GM23338 (cell line): ENCODE data around the gene LENEP. TPM values are rescaled to one million over a fixed set of nuclear protein-coding genes. Genes with fewer than 3 reads are reported as not detected.

ENCODE experiments used
- ATAC-seq: fragments of 200-7000 bp; cut with Tn5 transposase; 3 replicates; pipeline ENCODE4 v1.9.1; 2020
- DNase-seq: peaks from one replicate; pipeline ENCODE4 v3.0.0-alpha.2; 2015; ENCODE audit warnings: low spot score
- H2AFZ ChIP-seq: fragments of 200-600 bp; sonication (generic); 2 replicates; pipeline ENCODE4 v1.8.0; 2016; ENCODE audit warnings: antibody characterized with exemption, mild to moderate bottlenecking, moderate library complexity
- H3F3A ChIP-seq: fragments of 200-600 bp; sonication (generic); replicated peaks from 2 replicates; pipeline ENCODE4 v1.8.0; 2017; ENCODE audit warnings: antibody characterized with exemption, mixed run types, low read depth
- H3K27ac ChIP-seq: fragments of 200-600 bp; sonication (generic); 2 replicates; pipeline ENCODE4 v1.6.1; 2016; ENCODE audit warnings: low read depth
- H3K27me3 ChIP-seq: fragments of 200-600 bp; sonication (generic); 2 replicates; pipeline ENCODE4 v1.8.0; 2016; ENCODE audit warnings: mild to moderate bottlenecking, mixed run types, moderate library complexity; ENCODE audit not compliant: insufficient read depth
- H3K36me3 ChIP-seq: fragments of 200-600 bp; sonication (generic); 2 replicates; pipeline ENCODE4 v1.8.0; 2016; ENCODE audit warnings: mild to moderate bottlenecking; ENCODE audit not compliant: insufficient read depth
- H3K4me1 ChIP-seq: fragments of 200-600 bp; sonication (generic); 2 replicates; pipeline ENCODE4 v1.8.0; 2016; ENCODE audit warnings: mild to moderate bottlenecking, moderate library complexity; ENCODE audit not compliant: insufficient read depth
- H3K4me2 ChIP-seq: fragments of 200-600 bp; sonication (generic); 2 replicates; pipeline ENCODE4 v1.7.1; 2017; ENCODE audit warnings: mixed run types
- H3K4me3 ChIP-seq: fragments of 200-600 bp; sonication (generic); 2 replicates; pipeline ENCODE4 v1.6.1; 2016; ENCODE audit warnings: mixed run types
- H3K79me2 ChIP-seq: fragments of 200-600 bp; sonication (generic); replicated peaks from 2 replicates; pipeline ENCODE4 v1.8.0; 2017; ENCODE audit warnings: mild to moderate bottlenecking; ENCODE audit not compliant: insufficient read depth
- H3K9me2 ChIP-seq: fragments of 200-600 bp; sonication (generic); 2 replicates; pipeline ENCODE4 v1.8.0; 2017; ENCODE audit not compliant: insufficient read depth
- H4K20me1 ChIP-seq: fragments of 200-600 bp; sonication (generic); replicated peaks from 2 replicates; pipeline ENCODE4 v1.8.0; 2017; ENCODE audit warnings: mild to moderate bottlenecking; ENCODE audit not compliant: insufficient read depth
- H3K27ac Mint-ChIP-seq: 2 replicates; pipeline ENCODE4 v1.8.0; 2020; ENCODE audit warnings: inconsistent platforms, mild to moderate bottlenecking, moderate library complexity, mixed read lengths
- H3K27me3 Mint-ChIP-seq: 3 replicates; pipeline ENCODE4 v1.8.0; 2022; ENCODE audit warnings: low read depth, mild to moderate bottlenecking, moderate library complexity, mixed read lengths, inconsistent platforms; ENCODE audit not compliant: insufficient read depth, poor library complexity
- H3K36me3 Mint-ChIP-seq: 3 replicates; pipeline ENCODE4 v1.8.0; 2021; ENCODE audit warnings: low read depth, mild to moderate bottlenecking, inconsistent platforms, moderate library complexity, mixed read lengths
- H3K4me1 Mint-ChIP-seq: 3 replicates; pipeline ENCODE4 v1.8.0; 2020; ENCODE audit warnings: mild to moderate bottlenecking, inconsistent platforms, mixed read lengths
- H3K4me3 Mint-ChIP-seq: 3 replicates; pipeline ENCODE4 v1.8.0; 2021; ENCODE audit warnings: moderate library complexity, mild to moderate bottlenecking, inconsistent platforms, mixed read lengths
- H3K9me3 Mint-ChIP-seq: 3 replicates; pipeline ENCODE4 v1.8.0; 2020; ENCODE audit warnings: moderate library complexity, mild to moderate bottlenecking, inconsistent platforms, mixed read lengths
- CREB1 ChIP-seq: fragments of 250-450 bp; sonication (Bioruptor Pico); IDR thresholded peaks from 2 replicates; pipeline ENCODE4 v1.5.0; 2020; ENCODE audit warnings: low read depth, mild to moderate bottlenecking, moderate library complexity
- EZH2 ChIP-seq: fragments of 200-600 bp; sonication (generic); IDR thresholded peaks from one replicate; pipeline ENCODE4 v1.8.0; 2017; ENCODE audit warnings: antibody characterized with exemption, mild to moderate bottlenecking, low read depth; ENCODE audit not compliant: unreplicated experiment
- EZH2phosphoT487 ChIP-seq: fragments of 200-600 bp; sonication (generic); IDR thresholded peaks from one replicate; pipeline ENCODE4 v1.8.1; 2018; ENCODE audit warnings: antibody characterized with exemption; ENCODE audit not compliant: unreplicated experiment
- JUNB ChIP-seq: IDR thresholded peaks from one replicate; pipeline ENCODE4 v1.6.1; 2016; ENCODE audit warnings: antibody characterized with exemption; ENCODE audit not compliant: unreplicated experiment
- NANOG ChIP-seq: IDR thresholded peaks from 2 replicates; pipeline ENCODE4 v1.6.1; 2016; ENCODE audit warnings: antibody characterized with exemption, borderline replicate concordance
- POLR2AphosphoS5 ChIP-seq: IDR thresholded peaks from 2 replicates; pipeline ENCODE4 v1.6.1; 2016; ENCODE audit warnings: antibody characterized with exemption, low read depth
- STAT1 ChIP-seq: IDR thresholded peaks from one replicate; pipeline ENCODE4 v1.6.1; 2016; ENCODE audit warnings: antibody characterized with exemption; ENCODE audit not compliant: unreplicated experiment
- ZNF114 ChIP-seq: fragments of 250-450 bp; sonication (Bioruptor Pico); IDR thresholded peaks from 2 replicates; pipeline ENCODE4 v1.5.0; 2020; ENCODE audit warnings: mild to moderate bottlenecking, moderate library complexity
- ZNF331 ChIP-seq: fragments of 250-450 bp; sonication (Bioruptor Pico); IDR thresholded peaks from 2 replicates; pipeline ENCODE4 v1.5.0; 2020; ENCODE audit warnings: low read depth, mild to moderate bottlenecking, moderate library complexity
- long read RNA-seq: library from polyadenylated mRNA; unstranded; transcript quantifications from one replicate; pipeline ENCODE4 v2.0.0, GENCODE V29; 2020; ENCODE audit not compliant: unreplicated experiment
- polyA plus RNA-seq: library from polyadenylated mRNA; unstranded; fragments of >200 nt; fragmentation: Nextera tagmentation; extraction: Ambion mirVana; gene quantifications from 2 replicates; pipeline ENCODE4 v1.2.1, GENCODE V29; 2016
- total RNA-seq: library from RNA; depleted of rRNA; stranded (reverse); fragments of >200 nt; shearing (Covaris generic); gene quantifications from 2 replicates; pipeline ENCODE4 v1.2.3, GENCODE V29; 2014; rRNA removed
- TF ChIP-seq, protein P1 (sequence below), 2 experiments: fragments of 200-600 bp in 1 of 2; sonication (generic) in 1 of 2; conservative IDR thresholded peaks; 2 replicates each; pipeline versions ENCODE4 v1.5.1 to v1.6.1; 2016 to 2017; ENCODE audit warnings: antibody characterized with exemption in 2 of 2, low read depth in 2 of 2, mild to moderate bottlenecking in 2 of 2, moderate library complexity in 1 of 2
- TF ChIP-seq, protein P2 (sequence below): fragments of 250-450 bp; sonication (Bioruptor Pico); IDR thresholded peaks from 2 replicates; pipeline ENCODE4 v1.5.0; 2020; ENCODE audit warnings: mild to moderate bottlenecking, moderate library complexity
- TF ChIP-seq, protein P3 (sequence below): IDR thresholded peaks from one replicate; pipeline ENCODE4 v1.6.1; 2018; ENCODE audit warnings: antibody characterized with exemption; ENCODE audit not compliant: unreplicated experiment
- TF ChIP-seq, protein P4 (sequence below): IDR thresholded peaks from 2 replicates; pipeline ENCODE4 v1.6.1; 2016; ENCODE audit warnings: antibody characterized with exemption

Gene LENEP, protein sequence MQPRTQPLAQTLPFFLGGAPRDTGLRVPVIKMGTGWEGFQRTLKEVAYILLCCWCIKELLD
- total RNA-seq (1.5 and 1.6 TPM in 2 replicates), polyA plus RNA-seq (not detected in 2 replicates)
- long read RNA-seq: 0 reads

DNA sequence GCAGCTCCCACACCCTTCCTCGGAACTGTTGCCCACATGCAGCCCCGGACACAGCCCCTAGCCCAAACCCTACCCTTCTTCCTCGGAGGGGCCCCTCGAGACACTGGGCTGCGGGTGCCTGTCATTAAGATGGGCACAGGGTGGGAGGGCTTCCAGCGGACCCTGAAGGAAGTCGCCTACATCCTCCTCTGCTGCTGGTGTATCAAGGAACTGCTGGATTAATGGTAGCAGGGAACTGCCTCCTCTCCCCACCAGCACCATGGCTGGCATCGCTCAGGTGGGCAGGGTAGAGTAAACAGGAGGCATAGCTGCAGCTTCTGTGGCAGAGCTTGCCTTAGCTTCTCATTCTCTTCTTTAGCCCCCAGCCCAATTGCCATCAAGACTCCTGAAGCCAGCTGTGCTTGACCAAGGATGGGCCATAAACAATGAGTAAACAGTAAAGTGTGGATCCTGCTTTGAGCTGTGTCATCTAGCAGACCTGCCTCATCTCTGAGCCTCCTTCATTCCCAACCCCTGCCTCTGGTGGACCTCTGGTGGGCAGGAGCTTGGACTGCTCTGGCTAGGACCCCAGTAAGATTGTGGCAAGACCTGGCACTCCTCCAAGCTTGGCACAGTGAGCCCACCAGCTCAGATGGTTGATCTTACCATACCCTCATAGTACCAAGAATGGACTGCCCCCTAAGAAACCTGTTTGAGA, at the start of gene LENEP:
Gene LENEP (plus strand): TSS at position 15 of the 697 bp plus-strand sequence. CDS start 22 bp downstream, at position 37.
- Histone ChIP-seq H3K36me3 (0 out of 2 replicates have a peak, but pooled peaks cover 5% of the 10 kb centered on the region), H3K4me2 (no peak within 1 kb of the TSS), H3K27me3 (no peaks in the 10 kb centered on the region), H3K4me1 (peaks cover 2% of the 10 kb centered on the region; the same call in 1 of the 2 replicates), H4K20me1 (peaks cover 5% of the 10 kb centered on the region; the same call in 1 of the 2 replicates), H3K9me2 (no peaks in the 10 kb centered on the region), H3K4me3 (no peak within 1 kb of the TSS), H3K27ac (0 out of 2 replicates have a peak within 1 kb of the TSS, but pooled peaks have one; percentile 39), H2AFZ (no peak within 1 kb of the TSS), H3F3A (peaks cover 19% of the 10 kb centered on the region; the same call in 1 of the 2 replicates), H3K79me2 (no peaks in the 10 kb centered on the region; the same call in 1 of the 2 replicates)
- DNase-seq (no peak), ATAC-seq (no peak)
- Mint-ChIP-seq H3K27me3 (peaks cover 14% of the 10 kb centered on the region), H3K4me3 (no peak within 1 kb of the TSS; the same call in 2 of the 3 replicates), H3K27ac (peak within 1 kb of the TSS; percentile 78; the same call in 1 of the 2 replicates), H3K4me1 (peaks cover 31% of the 10 kb centered on the region), H3K9me3 (no peaks in the 10 kb centered on the region), H3K36me3 (peaks cover 23% of the 10 kb centered on the region)
- no peak for TF ChIP-seq STAT1
- TF ChIP-seq CREB1 (CRISPR knock-in tag): no peak
- no peak for TF ChIP-seq EZH2phosphoT487
- TF ChIP-seq JUNB: no peak
- TF ChIP-seq, protein P1, sequence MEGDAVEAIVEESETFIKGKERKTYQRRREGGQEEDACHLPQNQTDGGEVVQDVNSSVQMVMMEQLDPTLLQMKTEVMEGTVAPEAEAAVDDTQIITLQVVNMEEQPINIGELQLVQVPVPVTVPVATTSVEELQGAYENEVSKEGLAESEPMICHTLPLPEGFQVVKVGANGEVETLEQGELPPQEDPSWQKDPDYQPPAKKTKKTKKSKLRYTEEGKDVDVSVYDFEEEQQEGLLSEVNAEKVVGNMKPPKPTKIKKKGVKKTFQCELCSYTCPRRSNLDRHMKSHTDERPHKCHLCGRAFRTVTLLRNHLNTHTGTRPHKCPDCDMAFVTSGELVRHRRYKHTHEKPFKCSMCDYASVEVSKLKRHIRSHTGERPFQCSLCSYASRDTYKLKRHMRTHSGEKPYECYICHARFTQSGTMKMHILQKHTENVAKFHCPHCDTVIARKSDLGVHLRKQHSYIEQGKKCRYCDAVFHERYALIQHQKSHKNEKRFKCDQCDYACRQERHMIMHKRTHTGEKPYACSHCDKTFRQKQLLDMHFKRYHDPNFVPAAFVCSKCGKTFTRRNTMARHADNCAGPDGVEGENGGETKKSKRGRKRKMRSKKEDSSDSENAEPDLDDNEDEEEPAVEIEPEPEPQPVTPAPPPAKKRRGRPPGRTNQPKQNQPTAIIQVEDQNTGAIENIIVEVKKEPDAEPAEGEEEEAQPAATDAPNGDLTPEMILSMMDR (conservative IDR thresholded peaks at IDR 0.05; ENCODE audit: low read depth in 2 of 2): no peak
- TF ChIP-seq ZNF114 (CRISPR knock-in tag): no peak
- TF ChIP-seq POLR2AphosphoS5: no peak
- TF ChIP-seq, protein P2, sequence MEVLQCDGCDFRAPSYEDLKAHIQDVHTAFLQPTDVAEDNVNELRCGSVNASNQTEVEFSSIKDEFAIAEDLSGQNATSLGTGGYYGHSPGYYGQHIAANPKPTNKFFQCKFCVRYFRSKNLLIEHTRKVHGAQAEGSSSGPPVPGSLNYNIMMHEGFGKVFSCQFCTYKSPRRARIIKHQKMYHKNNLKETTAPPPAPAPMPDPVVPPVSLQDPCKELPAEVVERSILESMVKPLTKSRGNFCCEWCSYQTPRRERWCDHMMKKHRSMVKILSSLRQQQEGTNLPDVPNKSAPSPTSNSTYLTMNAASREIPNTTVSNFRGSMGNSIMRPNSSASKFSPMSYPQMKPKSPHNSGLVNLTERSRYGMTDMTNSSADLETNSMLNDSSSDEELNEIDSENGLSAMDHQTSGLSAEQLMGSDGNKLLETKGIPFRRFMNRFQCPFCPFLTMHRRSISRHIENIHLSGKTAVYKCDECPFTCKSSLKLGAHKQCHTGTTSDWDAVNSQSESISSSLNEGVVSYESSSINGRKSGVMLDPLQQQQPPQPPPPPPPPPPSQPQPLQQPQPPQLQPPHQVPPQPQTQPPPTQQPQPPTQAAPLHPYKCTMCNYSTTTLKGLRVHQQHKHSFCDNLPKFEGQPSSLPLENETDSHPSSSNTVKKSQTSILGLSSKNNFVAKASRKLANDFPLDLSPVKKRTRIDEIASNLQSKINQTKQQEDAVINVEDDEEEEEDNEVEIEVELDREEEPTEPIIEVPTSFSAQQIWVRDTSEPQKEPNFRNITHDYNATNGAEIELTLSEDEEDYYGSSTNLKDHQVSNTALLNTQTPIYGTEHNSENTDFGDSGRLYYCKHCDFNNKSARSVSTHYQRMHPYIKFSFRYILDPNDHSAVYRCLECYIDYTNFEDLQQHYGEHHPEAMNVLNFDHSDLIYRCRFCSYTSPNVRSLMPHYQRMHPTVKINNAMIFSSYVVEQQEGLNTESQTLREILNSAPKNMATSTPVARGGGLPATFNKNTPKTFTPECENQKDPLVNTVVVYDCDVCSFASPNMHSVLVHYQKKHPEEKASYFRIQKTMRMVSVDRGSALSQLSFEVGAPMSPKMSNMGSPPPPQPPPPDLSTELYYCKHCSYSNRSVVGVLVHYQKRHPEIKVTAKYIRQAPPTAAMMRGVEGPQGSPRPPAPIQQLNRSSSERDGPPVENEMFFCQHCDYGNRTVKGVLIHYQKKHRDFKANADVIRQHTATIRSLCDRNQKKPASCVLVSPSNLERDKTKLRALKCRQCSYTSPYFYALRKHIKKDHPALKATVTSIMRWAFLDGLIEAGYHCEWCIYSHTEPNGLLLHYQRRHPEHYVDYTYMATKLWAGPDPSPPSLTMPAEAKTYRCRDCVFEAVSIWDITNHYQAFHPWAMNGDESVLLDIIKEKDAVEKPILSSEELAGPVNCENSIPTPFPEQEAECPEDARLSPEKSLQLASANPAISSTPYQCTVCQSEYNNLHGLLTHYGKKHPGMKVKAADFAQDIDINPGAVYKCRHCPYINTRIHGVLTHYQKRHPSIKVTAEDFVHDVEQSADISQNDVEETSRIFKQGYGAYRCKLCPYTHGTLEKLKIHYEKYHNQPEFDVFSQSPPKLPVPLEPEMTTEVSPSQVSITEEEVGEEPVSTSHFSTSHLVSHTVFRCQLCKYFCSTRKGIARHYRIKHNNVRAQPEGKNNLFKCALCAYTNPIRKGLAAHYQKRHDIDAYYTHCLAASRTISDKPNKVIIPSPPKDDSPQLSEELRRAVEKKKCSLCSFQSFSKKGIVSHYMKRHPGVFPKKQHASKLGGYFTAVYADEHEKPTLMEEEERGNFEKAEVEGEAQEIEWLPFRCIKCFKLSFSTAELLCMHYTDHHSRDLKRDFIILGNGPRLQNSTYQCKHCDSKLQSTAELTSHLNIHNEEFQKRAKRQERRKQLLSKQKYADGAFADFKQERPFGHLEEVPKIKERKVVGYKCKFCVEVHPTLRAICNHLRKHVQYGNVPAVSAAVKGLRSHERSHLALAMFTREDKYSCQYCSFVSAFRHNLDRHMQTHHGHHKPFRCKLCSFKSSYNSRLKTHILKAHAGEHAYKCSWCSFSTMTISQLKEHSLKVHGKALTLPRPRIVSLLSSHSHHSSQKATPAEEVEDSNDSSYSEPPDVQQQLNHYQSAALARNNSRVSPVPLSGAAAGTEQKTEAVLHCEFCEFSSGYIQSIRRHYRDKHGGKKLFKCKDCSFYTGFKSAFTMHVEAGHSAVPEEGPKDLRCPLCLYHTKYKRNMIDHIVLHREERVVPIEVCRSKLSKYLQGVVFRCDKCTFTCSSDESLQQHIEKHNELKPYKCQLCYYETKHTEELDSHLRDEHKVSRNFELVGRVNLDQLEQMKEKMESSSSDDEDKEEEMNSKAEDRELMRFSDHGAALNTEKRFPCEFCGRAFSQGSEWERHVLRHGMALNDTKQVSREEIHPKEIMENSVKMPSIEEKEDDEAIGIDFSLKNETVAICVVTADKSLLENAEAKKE (CRISPR knock-in tag): no peak
- no peak for TF ChIP-seq NANOG
- no peak for TF ChIP-seq ZNF331
- no peak for TF ChIP-seq EZH2
- TF ChIP-seq, protein P3, sequence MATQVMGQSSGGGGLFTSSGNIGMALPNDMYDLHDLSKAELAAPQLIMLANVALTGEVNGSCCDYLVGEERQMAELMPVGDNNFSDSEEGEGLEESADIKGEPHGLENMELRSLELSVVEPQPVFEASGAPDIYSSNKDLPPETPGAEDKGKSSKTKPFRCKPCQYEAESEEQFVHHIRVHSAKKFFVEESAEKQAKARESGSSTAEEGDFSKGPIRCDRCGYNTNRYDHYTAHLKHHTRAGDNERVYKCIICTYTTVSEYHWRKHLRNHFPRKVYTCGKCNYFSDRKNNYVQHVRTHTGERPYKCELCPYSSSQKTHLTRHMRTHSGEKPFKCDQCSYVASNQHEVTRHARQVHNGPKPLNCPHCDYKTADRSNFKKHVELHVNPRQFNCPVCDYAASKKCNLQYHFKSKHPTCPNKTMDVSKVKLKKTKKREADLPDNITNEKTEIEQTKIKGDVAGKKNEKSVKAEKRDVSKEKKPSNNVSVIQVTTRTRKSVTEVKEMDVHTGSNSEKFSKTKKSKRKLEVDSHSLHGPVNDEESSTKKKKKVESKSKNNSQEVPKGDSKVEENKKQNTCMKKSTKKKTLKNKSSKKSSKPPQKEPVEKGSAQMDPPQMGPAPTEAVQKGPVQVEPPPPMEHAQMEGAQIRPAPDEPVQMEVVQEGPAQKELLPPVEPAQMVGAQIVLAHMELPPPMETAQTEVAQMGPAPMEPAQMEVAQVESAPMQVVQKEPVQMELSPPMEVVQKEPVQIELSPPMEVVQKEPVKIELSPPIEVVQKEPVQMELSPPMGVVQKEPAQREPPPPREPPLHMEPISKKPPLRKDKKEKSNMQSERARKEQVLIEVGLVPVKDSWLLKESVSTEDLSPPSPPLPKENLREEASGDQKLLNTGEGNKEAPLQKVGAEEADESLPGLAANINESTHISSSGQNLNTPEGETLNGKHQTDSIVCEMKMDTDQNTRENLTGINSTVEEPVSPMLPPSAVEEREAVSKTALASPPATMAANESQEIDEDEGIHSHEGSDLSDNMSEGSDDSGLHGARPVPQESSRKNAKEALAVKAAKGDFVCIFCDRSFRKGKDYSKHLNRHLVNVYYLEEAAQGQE: no peak
- TF ChIP-seq, protein P4, sequence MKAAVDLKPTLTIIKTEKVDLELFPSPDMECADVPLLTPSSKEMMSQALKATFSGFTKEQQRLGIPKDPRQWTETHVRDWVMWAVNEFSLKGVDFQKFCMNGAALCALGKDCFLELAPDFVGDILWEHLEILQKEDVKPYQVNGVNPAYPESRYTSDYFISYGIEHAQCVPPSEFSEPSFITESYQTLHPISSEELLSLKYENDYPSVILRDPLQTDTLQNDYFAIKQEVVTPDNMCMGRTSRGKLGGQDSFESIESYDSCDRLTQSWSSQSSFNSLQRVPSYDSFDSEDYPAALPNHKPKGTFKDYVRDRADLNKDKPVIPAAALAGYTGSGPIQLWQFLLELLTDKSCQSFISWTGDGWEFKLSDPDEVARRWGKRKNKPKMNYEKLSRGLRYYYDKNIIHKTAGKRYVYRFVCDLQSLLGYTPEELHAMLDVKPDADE: no peak
